ENCODE data around the gene CHCHD3. TPM values are rescaled to one million over a fixed set of nuclear protein-coding genes. Genes with fewer than 3 reads are reported as not detected.

Gene CHCHD3
- polyA plus RNA-seq, 2 of the 4 experiments (the other 2 are of a cell fraction) = 96.7 to 139 TPM

DNA sequence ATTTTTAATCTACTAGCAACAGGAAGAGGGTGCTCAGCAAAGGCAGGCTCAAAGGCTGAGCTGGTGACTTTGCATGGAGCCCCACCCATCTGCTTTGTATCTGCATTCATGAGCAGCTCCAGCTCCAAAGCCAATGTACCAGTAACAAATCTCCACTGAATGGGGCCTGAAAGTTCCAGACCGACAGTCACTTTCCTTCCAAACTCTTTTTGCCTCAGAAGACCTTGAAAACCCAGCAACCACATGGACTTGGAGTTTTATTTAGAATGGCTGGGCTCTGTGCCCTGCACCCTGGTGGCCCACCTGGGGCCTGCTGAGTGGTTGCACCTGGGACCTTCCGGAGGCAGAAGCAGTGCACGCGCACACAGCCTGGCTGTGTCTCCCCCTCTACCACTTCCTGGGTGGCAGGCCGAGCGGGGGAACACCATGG, 310.6 kb downstream of the CHCHD3 start:
- 0 out of 6 replicates have a peak, but pooled peaks of 1 of the 2 experiments have one; percentile 40 for ATAC-seq
- no peak overlapping the region for H3K4me2 ChIP-seq

DNA sequence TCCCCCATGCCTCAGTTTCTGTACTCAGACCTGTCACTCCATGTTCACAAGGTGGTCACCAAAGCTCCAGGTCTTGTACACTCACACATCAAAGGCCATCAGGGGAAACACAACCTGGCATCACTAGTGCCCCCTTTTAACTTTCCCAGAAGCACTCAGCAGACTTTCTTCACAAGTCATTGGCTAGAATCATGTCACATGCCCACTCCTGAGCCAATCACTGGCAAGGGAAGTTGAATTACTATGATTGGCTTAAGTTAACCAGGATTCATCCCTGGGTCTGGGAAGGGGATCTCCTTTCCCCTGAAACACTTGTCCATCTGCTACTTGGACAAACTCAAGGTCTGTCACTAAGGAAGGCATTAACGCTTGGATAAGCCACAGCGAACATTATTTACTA, 311.8 kb downstream of the CHCHD3 start:
- POLR2A ChIA-PET = no interaction called here
- Histone ChIP-seq H3K4me2 (no peak overlapping the region), H3K4me1 (peaks cover 9% of the 10 kb centered on the region; the same call in 2 of the 3 replicates), H3K4me3 (no peak overlapping the region), H3K27ac (no peak overlapping the region), H3K9me3 (peaks cover 5% of the 10 kb centered on the region; the same call in 1 of the 3 replicates)
- FAIRE-seq (no peak), ATAC-seq (no peak), DNase-seq (ENCODE audit: low read depth in 1 of 2, low spot score in 1 of 2) (no peak)
- 94% methylated on average over 2 of the region's 2 CpGs for WGBS (ENCODE audit: missing lambda C conversion rate)
- CTCF ChIA-PET = interaction anchor here (0.7 to 1.0 kb wide), 2 partner anchors 11 to 26 kb away, joined by 3 read pairs; no protein-coding TSS in a partner anchor
- TF ChIP-seq, protein P1, sequence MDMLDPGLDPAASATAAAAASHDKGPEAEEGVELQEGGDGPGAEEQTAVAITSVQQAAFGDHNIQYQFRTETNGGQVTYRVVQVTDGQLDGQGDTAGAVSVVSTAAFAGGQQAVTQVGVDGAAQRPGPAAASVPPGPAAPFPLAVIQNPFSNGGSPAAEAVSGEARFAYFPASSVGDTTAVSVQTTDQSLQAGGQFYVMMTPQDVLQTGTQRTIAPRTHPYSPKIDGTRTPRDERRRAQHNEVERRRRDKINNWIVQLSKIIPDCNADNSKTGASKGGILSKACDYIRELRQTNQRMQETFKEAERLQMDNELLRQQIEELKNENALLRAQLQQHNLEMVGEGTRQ (IDR thresholded peaks at IDR 0.05) = peak; percentile 18; the same call in 1 of the 2 replicates
- TF ChIP-seq, protein P2, sequence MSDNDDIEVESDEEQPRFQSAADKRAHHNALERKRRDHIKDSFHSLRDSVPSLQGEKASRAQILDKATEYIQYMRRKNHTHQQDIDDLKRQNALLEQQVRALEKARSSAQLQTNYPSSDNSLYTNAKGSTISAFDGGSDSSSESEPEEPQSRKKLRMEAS (IDR thresholded peaks at IDR 0.05) = no peak

More for the DNA sequence above, 310.6 kb downstream of the CHCHD3 start:
- no peak for FAIRE-seq
- Histone ChIP-seq H3K4me1 (peaks cover 9% of the 10 kb centered on the region; the same call in 2 of the 3 replicates), H3K27ac (no peak overlapping the region), H3K4me3 (no peak overlapping the region), H3K9me3 (peaks cover 5% of the 10 kb centered on the region; the same call in 1 of the 3 replicates)
- ChIA-PET CTCF (no interaction called here), POLR2A (no interaction called here)
- TF ChIP-seq, protein P1 (IDR thresholded peaks at IDR 0.05) = no peak
- TF ChIP-seq KDM5A (IDR thresholded peaks at IDR 0.05) (no peak), TFCP2L1 (CRISPR knock-in tag; IDR thresholded peaks at IDR 0.05) (no peak), SMC3 (IDR thresholded peaks at IDR 0.05) (no peak), FOSB (CRISPR knock-in tag; IDR thresholded peaks at IDR 0.05) (no peak), POLR2AphosphoS2 (conservative IDR thresholded peaks at IDR 0.05; ENCODE audit: low read length) (no peak), JUN (IDR thresholded peaks at IDR 0.05) (no peak), HOXA7 (CRISPR knock-in tag; IDR thresholded peaks at IDR 0.05) (no peak), MYC (IDR thresholded peaks at IDR 0.05; ENCODE audit: borderline replicate concordance, low read length) (no peak), PHF8 (IDR thresholded peaks at IDR 0.05; ENCODE audit: borderline replicate concordance, low read depth) (no peak), FOSL2 (IDR thresholded peaks at IDR 0.05) (no peak), FOSL2 (CRISPR knock-in tag; IDR thresholded peaks at IDR 0.05) (no peak), FOXS1 (CRISPR knock-in tag; IDR thresholded peaks at IDR 0.05) (no peak), MAFK (IDR thresholded peaks at IDR 0.05; ENCODE audit: partially characterized antibody) (no peak), HEYL (CRISPR knock-in tag; IDR thresholded peaks at IDR 0.05) (no peak)
- TF ChIP-seq, protein P3, sequence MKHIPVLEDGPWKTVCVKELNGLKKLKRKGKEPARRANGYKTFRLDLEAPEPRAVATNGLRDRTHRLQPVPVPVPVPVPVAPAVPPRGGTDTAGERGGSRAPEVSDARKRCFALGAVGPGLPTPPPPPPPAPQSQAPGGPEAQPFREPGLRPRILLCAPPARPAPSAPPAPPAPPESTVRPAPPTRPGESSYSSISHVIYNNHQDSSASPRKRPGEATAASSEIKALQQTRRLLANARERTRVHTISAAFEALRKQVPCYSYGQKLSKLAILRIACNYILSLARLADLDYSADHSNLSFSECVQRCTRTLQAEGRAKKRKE (CRISPR knock-in tag; IDR thresholded peaks at IDR 0.05; ENCODE audit: low read depth) = no peak
- TF ChIP-seq, protein P4, sequence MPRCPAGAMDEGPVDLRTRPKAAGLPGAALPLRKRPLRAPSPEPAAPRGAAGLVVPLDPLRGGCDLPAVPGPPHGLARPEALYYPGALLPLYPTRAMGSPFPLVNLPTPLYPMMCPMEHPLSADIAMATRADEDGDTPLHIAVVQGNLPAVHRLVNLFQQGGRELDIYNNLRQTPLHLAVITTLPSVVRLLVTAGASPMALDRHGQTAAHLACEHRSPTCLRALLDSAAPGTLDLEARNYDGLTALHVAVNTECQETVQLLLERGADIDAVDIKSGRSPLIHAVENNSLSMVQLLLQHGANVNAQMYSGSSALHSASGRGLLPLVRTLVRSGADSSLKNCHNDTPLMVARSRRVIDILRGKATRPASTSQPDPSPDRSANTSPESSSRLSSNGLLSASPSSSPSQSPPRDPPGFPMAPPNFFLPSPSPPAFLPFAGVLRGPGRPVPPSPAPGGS (IDR thresholded peaks at IDR 0.05) = no peak
- TF ChIP-seq, protein P5, sequence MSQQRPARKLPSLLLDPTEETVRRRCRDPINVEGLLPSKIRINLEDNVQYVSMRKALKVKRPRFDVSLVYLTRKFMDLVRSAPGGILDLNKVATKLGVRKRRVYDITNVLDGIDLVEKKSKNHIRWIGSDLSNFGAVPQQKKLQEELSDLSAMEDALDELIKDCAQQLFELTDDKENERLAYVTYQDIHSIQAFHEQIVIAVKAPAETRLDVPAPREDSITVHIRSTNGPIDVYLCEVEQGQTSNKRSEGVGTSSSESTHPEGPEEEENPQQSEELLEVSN (IDR thresholded peaks at IDR 0.05; ENCODE audit: borderline replicate concordance, low read depth) = no peak
- WGBS (ENCODE audit: missing lambda C conversion rate) = 100% methylated on average over 3 of the region's 6 CpGs
- DNase-seq (ENCODE audit: low read depth in 1 of 2, low spot score in 1 of 2) = no peak
